HCT116 (cell line): ENCODE data around the gene RIPOR2. TPM values are rescaled to one million over a fixed set of nuclear protein-coding genes. Genes with fewer than 3 reads are reported as not detected.

ENCODE experiments used
- ATAC-seq: fragments of 200-7000 bp; cut with Tn5 transposase; 2 replicates; pipeline ENCODE4 v1.9.1; 2020; ENCODE audit warnings: mild to moderate bottlenecking, moderate library complexity
- BruUV-seq: library from RNA; stranded (reverse); fragments of 400-500 nt; replicated peaks from 2 replicates; lab custom pipeline; 2021; lab: Mats Ljungman, UMichigan
- CTCF ChIA-PET: fragments of 300-600 bp; sonication (Branson Sonifier 250); formaldehyde crosslinking; loops from one replicate; lab custom pipeline; 2021; ENCODE audit warnings: antibody characterized with exemption; lab: Charles Lee
- POLR2A ChIA-PET: fragments of 300-600, 350-600 bp; sonication (Branson Sonifier 250); formaldehyde crosslinking; loops from one replicate; lab custom pipeline; 2021; ENCODE audit warnings: antibody characterized with exemption; lab: Charles Lee
- RAD21 ChIA-PET, 2 experiments: fragments of 300-600 bp; sonication (Branson Sonifier 250); formaldehyde crosslinking; loops; one replicate each; lab custom pipeline; 2023; ENCODE audit warnings: low total read pairs in 2 of 2; ENCODE audit not compliant: uncharacterized antibody in 2 of 2, unreplicated experiment in 2 of 2, low non-redundant PET in 1 of 2; lab: Charles Lee
- DNase-seq: peaks from one replicate; pipeline ENCODE4 v3.0.0-alpha.2; 2010; ENCODE audit warnings: low read depth, low spot score
- H2AFZ ChIP-seq: fragments of 200-600 bp; shearing (Covaris generic), sonication (generic); 2 replicates; pipeline ENCODE4 v1.6.1; 2017; ENCODE audit warnings: low read depth, mixed run types, mixed read lengths, antibody characterized with exemption, low read length; ENCODE audit not compliant: poor library complexity, severe bottlenecking
- H3K27ac ChIP-seq: 2 replicates; pipeline ENCODE4 v1.5.1; 2012; ENCODE audit warnings: low read depth, low read length
- H3K27me3 ChIP-seq: fragments of 200-600 bp; sonication (generic); 2 replicates; pipeline ENCODE4 v1.6.1; 2016; ENCODE audit warnings: mixed run types, low read length, mixed read lengths; ENCODE audit not compliant: insufficient read depth
- H3K36me3 ChIP-seq, 2 experiments: fragments of 200-500 bp in 1 of 2; fragments of 200-600 bp in 1 of 2; sonication (Bioruptor generic) in 1 of 2; sonication (generic) in 1 of 2; 2 replicates each; pipeline versions ENCODE4 v1.5.1 to v1.6.1; 2014 to 2016; ENCODE audit warnings: low read length in 2 of 2, inconsistent platforms in 1 of 2, mixed read lengths in 1 of 2, mixed run types in 1 of 2; ENCODE audit not compliant: insufficient read depth in 2 of 2, control insufficient read depth in 1 of 2
- H3K4me1 ChIP-seq, 2 experiments: fragments of 200-600 bp in 1 of 2; sonication (generic) in 1 of 2; 2 replicates each; pipeline versions ENCODE4 v1.5.1 to v1.6.1; 2012 to 2017; ENCODE audit warnings: low read length in 2 of 2, inconsistent platforms in 1 of 2, mild to moderate bottlenecking in 1 of 2, mixed read lengths in 1 of 2, mixed run types in 1 of 2, moderate library complexity in 1 of 2; ENCODE audit not compliant: insufficient read depth in 2 of 2, control insufficient read depth in 1 of 2
- H3K4me2 ChIP-seq: fragments of 200-600 bp; sonication (generic); 2 replicates; pipeline ENCODE4 v1.6.1; 2017; ENCODE audit warnings: mixed run types, low read length, mixed read lengths
- H3K4me3 ChIP-seq, 2 experiments: fragments of 200-600 bp in 1 of 2; sonication (generic) in 1 of 2; replicated peaks in 1 of 2; 2 replicates each; pipeline ENCODE4 v1.5.1; 2011 to 2016; ENCODE audit warnings: low read length in 2 of 2, control low read depth in 1 of 2, low read depth in 1 of 2, mild to moderate bottlenecking in 1 of 2, mixed read lengths in 1 of 2, mixed run types in 1 of 2
- H3K79me2 ChIP-seq: fragments of 200-600 bp; sonication (generic); 2 replicates; pipeline ENCODE4 v1.6.1; 2017; ENCODE audit warnings: mild to moderate bottlenecking, mixed run types, low read length, moderate library complexity, mixed read lengths; ENCODE audit not compliant: insufficient read depth
- H3K9ac ChIP-seq: fragments of 200-600 bp; sonication (generic); 2 replicates; pipeline ENCODE4 v1.6.1; 2016; ENCODE audit warnings: low read length, mixed read lengths
- H3K9me2 ChIP-seq: fragments of 200-600 bp; sonication (generic), shearing (Covaris generic); 2 replicates; pipeline ENCODE4 v1.6.1; 2017; ENCODE audit warnings: mixed run types, mild to moderate bottlenecking, moderate library complexity; ENCODE audit not compliant: insufficient read depth
- H3K9me3 ChIP-seq, 2 experiments: fragments of 200-500 bp in 1 of 2; fragments of 200-600 bp in 1 of 2; sonication (Bioruptor generic) in 1 of 2; sonication (generic) in 1 of 2; 2 replicates each; pipeline ENCODE4 v1.6.1; 2014 to 2017; ENCODE audit warnings: low read length in 2 of 2, mixed read lengths in 2 of 2, inconsistent platforms in 1 of 2, low read depth in 1 of 2, mild to moderate bottlenecking in 1 of 2, mixed run types in 1 of 2, moderate library complexity in 1 of 2; ENCODE audit not compliant: control insufficient read depth in 1 of 2, insufficient read depth in 1 of 2
- H4K20me1 ChIP-seq: fragments of 200-600 bp; sonication (generic), shearing (Covaris generic); 2 replicates; pipeline ENCODE4 v1.6.1; 2017; ENCODE audit warnings: mixed run types, mild to moderate bottlenecking, moderate library complexity; ENCODE audit not compliant: insufficient read depth
- CEBPB ChIP-seq: IDR thresholded peaks from 2 replicates; pipeline ENCODE4 v1.6.1; 2012; ENCODE audit warnings: low read depth
- EGR1 ChIP-seq: IDR thresholded peaks from 2 replicates; pipeline ENCODE4 v1.6.1; 2012; ENCODE audit warnings: low read depth
- EZH2 ChIP-seq: fragments of 200-600 bp; sonication (generic); IDR thresholded peaks from 2 replicates; pipeline ENCODE4 v1.6.1; 2017; ENCODE audit warnings: antibody characterized with exemption, mixed run types
- EZH2phosphoT487 ChIP-seq: fragments of 200-600 bp; IDR thresholded peaks from 2 replicates; pipeline ENCODE4 v1.6.1; 2018; ENCODE audit warnings: antibody characterized with exemption, borderline replicate concordance
- FOSL1 ChIP-seq: IDR thresholded peaks from 2 replicates; pipeline ENCODE4 v1.6.1; 2012; ENCODE audit warnings: low read depth
- POLR2A ChIP-seq: IDR thresholded peaks from 2 replicates; pipeline ENCODE4 v1.7.0; 2011; ENCODE audit warnings: borderline replicate concordance; ENCODE audit not compliant: insufficient read depth, insufficient read length; ENCODE audit errors: extremely low read depth
- POLR2AphosphoS5 ChIP-seq: IDR thresholded peaks from 2 replicates; pipeline ENCODE4 v1.6.1; 2011; ENCODE audit warnings: mild to moderate bottlenecking, low read depth, low read length, moderate library complexity
- RAD21 ChIP-seq: IDR thresholded peaks from 2 replicates; pipeline ENCODE4 v1.6.1; 2012; ENCODE audit warnings: low read depth, mild to moderate bottlenecking
- SIN3A ChIP-seq: IDR thresholded peaks from 2 replicates; pipeline ENCODE4 v1.6.1; 2012; ENCODE audit warnings: low read depth
- SRF ChIP-seq: IDR thresholded peaks from 2 replicates; pipeline ENCODE4 v1.6.1; 2012; ENCODE audit warnings: low read depth
- TCF7L2 ChIP-seq: IDR thresholded peaks from 2 replicates; pipeline ENCODE4 v1.7.0; 2011; ENCODE audit warnings: borderline replicate concordance, inconsistent platforms; ENCODE audit not compliant: insufficient read depth, insufficient read length; ENCODE audit errors: extremely low read depth
- ZFX ChIP-seq: fragments of 450-650 bp; IDR thresholded peaks from 2 replicates; pipeline ENCODE4 v1.6.1; 2017
- ZNF274 ChIP-seq: fragments of 200-500 bp; sonication (Bioruptor generic); IDR thresholded peaks from 2 replicates; pipeline ENCODE4 v1.6.1; 2014; ENCODE audit warnings: mild to moderate bottlenecking, low read depth, low read length, inconsistent platforms
- intact Hi-C: fragments of 100-400 bp; cut with micrococcal nuclease; formaldehyde crosslinking; loops from 2 replicates; pipeline ENCODE4 v1.10.0; 2022
- total RNA-seq: library from RNA; stranded (reverse); gene quantifications from one replicate; pipeline ENCODE4 v1.2.1, GENCODE V29; 2021; ENCODE audit not compliant: unreplicated experiment
- TF ChIP-seq, protein P1 (sequence below): IDR thresholded peaks from 2 replicates; pipeline ENCODE4 v1.6.1; 2012; ENCODE audit warnings: low read depth
- TF ChIP-seq, protein P2 (sequence below): IDR thresholded peaks from 2 replicates; pipeline ENCODE4 v1.6.1; 2011; ENCODE audit warnings: mild to moderate bottlenecking, low read length, moderate library complexity; ENCODE audit not compliant: insufficient replicate concordance; ENCODE audit errors: extremely low read depth

RIPOR2 gene
- total RNA-seq, 1 experiment from 2014 or later, result 0.44 TPM

DNA sequence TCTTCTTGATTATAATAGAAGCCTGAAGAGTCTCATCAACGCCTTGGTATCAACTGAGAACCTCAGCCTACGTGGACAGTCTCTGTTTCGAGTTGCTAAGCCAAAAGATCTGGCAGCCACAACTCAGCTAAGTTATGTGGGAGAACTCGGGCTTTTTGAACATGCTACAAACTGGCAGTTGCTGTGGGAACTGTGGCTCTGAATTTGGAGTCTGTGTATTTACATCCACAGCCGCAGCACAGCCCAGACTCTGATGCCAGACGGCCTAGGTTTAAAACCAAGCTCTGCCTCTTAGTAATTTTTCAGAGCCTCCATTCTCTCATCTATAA, 35.8 kb downstream of the RIPOR2 start (continued):
- TF ChIP-seq, protein P1, sequence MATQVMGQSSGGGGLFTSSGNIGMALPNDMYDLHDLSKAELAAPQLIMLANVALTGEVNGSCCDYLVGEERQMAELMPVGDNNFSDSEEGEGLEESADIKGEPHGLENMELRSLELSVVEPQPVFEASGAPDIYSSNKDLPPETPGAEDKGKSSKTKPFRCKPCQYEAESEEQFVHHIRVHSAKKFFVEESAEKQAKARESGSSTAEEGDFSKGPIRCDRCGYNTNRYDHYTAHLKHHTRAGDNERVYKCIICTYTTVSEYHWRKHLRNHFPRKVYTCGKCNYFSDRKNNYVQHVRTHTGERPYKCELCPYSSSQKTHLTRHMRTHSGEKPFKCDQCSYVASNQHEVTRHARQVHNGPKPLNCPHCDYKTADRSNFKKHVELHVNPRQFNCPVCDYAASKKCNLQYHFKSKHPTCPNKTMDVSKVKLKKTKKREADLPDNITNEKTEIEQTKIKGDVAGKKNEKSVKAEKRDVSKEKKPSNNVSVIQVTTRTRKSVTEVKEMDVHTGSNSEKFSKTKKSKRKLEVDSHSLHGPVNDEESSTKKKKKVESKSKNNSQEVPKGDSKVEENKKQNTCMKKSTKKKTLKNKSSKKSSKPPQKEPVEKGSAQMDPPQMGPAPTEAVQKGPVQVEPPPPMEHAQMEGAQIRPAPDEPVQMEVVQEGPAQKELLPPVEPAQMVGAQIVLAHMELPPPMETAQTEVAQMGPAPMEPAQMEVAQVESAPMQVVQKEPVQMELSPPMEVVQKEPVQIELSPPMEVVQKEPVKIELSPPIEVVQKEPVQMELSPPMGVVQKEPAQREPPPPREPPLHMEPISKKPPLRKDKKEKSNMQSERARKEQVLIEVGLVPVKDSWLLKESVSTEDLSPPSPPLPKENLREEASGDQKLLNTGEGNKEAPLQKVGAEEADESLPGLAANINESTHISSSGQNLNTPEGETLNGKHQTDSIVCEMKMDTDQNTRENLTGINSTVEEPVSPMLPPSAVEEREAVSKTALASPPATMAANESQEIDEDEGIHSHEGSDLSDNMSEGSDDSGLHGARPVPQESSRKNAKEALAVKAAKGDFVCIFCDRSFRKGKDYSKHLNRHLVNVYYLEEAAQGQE, result no peak
- TF ChIP-seq EZH2 (no peak), SIN3A (no peak), POLR2AphosphoS5 (no peak)

DNA sequence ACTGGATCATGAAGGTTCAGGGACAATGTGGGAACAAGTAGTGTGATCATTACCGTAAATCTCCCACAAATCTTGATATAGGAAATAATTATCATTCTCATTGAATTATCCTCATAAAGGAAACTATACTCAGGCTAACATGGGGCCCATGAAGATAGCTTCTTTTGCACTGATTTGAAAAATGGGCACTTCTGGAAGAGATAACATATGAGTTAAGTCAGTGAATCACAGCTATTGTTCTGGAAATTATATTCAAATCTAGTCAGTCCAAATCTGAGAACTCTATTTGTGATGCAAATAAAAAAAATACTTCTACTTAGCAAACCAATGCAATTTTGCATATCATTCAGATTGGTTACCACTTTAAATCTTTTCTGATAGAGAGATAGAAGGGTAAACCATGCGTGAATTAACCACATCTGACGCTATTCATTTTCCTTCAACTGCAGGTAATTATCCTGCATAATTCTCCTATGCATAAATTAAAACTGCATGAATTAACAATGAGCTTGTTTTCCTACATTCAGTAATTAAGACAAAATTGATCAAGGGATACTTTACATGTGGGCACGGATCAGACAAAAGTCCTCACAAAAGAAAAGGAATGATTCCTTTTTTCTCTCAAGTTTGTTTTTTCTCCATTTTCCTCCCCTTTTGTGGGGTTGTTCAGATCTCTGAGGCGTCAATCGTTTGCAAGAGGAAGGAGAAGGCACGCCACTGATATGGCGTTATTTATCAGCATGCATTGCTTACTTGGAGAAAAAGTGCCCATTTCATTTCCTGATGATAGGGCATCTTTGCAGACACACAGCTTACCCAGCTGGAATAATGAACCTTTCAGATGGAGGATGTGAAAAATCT, 36.4 kb downstream of the RIPOR2 start:
- no peaks in the 10 kb centered on the region for H3K9me3 ChIP-seq
- peaks cover 0 to 8% of the 10 kb centered on the region in 2 experiments; a peak in 1 of 4 replicates for H3K4me1 ChIP-seq
- DNase-seq (no peak), ATAC-seq (no peak)
- H3K4me3 ChIP-seq, result no peak overlapping the region
- RAD21 ChIA-PET, result no interaction called here
- CTCF ChIA-PET, result no interaction called here
- H3K27me3 ChIP-seq, result no peaks in the 10 kb centered on the region
- no peaks in the 10 kb centered on the region for H4K20me1 ChIP-seq
- no peak overlapping the region for H3K9ac ChIP-seq
- no peaks in the 10 kb centered on the region for H3K36me3 ChIP-seq
- TF ChIP-seq ZFX, result no peak
- no peak for TF ChIP-seq EGR1
- no peak for TF ChIP-seq RAD21
- TF ChIP-seq, protein P2, sequence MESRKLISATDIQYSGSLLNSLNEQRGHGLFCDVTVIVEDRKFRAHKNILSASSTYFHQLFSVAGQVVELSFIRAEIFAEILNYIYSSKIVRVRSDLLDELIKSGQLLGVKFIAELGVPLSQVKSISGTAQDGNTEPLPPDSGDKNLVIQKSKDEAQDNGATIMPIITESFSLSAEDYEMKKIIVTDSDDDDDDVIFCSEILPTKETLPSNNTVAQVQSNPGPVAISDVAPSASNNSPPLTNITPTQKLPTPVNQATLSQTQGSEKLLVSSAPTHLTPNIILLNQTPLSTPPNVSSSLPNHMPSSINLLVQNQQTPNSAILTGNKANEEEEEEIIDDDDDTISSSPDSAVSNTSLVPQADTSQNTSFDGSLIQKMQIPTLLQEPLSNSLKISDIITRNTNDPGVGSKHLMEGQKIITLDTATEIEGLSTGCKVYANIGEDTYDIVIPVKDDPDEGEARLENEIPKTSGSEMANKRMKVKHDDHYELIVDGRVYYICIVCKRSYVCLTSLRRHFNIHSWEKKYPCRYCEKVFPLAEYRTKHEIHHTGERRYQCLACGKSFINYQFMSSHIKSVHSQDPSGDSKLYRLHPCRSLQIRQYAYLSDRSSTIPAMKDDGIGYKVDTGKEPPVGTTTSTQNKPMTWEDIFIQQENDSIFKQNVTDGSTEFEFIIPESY, result no peak
- no peak for TF ChIP-seq FOSL1
- no peak for TF ChIP-seq POLR2AphosphoS5
- TF ChIP-seq EZH2, result no peak
- no peak for TF ChIP-seq TCF7L2
- no peak for TF ChIP-seq SRF
- TF ChIP-seq, protein P1, result no peak
- no peak for TF ChIP-seq CEBPB
- TF ChIP-seq SIN3A, result no peak
- TF ChIP-seq POLR2A, result no peak
- no peak for TF ChIP-seq EZH2phosphoT487
- no peak for TF ChIP-seq ZNF274
- no peak overlapping the region for H2AFZ ChIP-seq
- intact Hi-C loops, result no loop called here
- BruUV-seq, result no TSS peak
- POLR2A ChIA-PET, result no interaction called here
- H3K4me2 ChIP-seq, result no peak overlapping the region
- no peaks in the 10 kb centered on the region for H3K9me2 ChIP-seq
- no peak overlapping the region for H3K27ac ChIP-seq
- H3K79me2 ChIP-seq, result no peaks in the 10 kb centered on the region
